ENCODE results near the gene ZNF609.

GRCh38 chr15:64429448-64429847 is 30.9 kb upstream of the ZNF609 start:
- no peak for TF ChIP-seq POLR2A (IDR thresholded peaks at IDR 0.05)
- TF ChIP-seq CTCF (IDR thresholded peaks at IDR 0.05): no peak
- no peak for TF ChIP-seq EP300 (IDR thresholded peaks at IDR 0.05)

Measured in suprapubic skin (tissue), 3 donors.